Stomach (tissue), 19 donors: Measurements from ENCODE around the gene OSBPL6. TPM values are rescaled to one million over a fixed set of nuclear protein-coding genes. Genes with fewer than 3 reads are reported as not detected.
A peak's percentile ranks its signal among the peaks of the same experiment; 100 is the strongest.
"Not testable (repeated sequence)": the region's sequence is repeated elsewhere in the genome, so short reads cannot be mapped to it uniquely, and the experiment has no call there.

Experiments
- DNase-seq, 2 donors: peaks; one replicate each; pipeline versions ENCODE4 v3.0.0 to v3.0.0-alpha.2; 2013 to 2019
- H3K27ac ChIP-seq, 5 donors: fragments of 200-600 bp in 4 of 5; sonication (generic) in 4 of 5; one replicate each; pipeline ENCODE4 v1.5.1; 2013 to 2019; ENCODE audit warnings: mild to moderate bottlenecking in 1 of 5, moderate library complexity in 1 of 5
- H3K27me3 ChIP-seq, 3 donors: fragments of 200-600 bp; sonication (generic); one replicate each; pipeline ENCODE4 v1.5.1; 2017 to 2019; ENCODE audit warnings: mixed run types in 1 of 3
- H3K36me3 ChIP-seq, 4 donors: fragments of 200-600 bp; sonication (generic); 1 replicate in 3 of 4; 2 replicates in 1 of 4; pipeline ENCODE4 v1.5.1; 2016 to 2019
- H3K4me1 ChIP-seq, 4 donors: fragments of 200-600 bp; sonication (generic); one replicate each; pipeline ENCODE4 v1.5.1; 2016 to 2019
- H3K4me3 ChIP-seq, 4 donors: fragments of 200-600 bp; sonication (generic) in 3 of 4; one replicate each; pipeline ENCODE4 v1.5.1; 2016 to 2019; ENCODE audit warnings: mild to moderate bottlenecking in 1 of 4
- H3K9me3 ChIP-seq, 4 donors: fragments of 200-600 bp; sonication (generic); one replicate each; pipeline ENCODE4 v1.5.1; 2016 to 2019
- EP300 ChIP-seq: sonication (generic); formaldehyde crosslinking; IDR thresholded peaks from one replicate; pipeline ENCODE4 v1.6.1; 2017; ENCODE audit warnings: antibody characterized with exemption
- POLR2A ChIP-seq, 4 donors: fragments of 450-650 bp; IDR thresholded peaks; one replicate each; pipeline ENCODE4 v1.6.1; 2016; ENCODE audit warnings: antibody characterized with exemption in 4 of 4, control low read depth in 2 of 4, mild to moderate bottlenecking in 1 of 4, moderate library complexity in 1 of 4
- POLR2AphosphoS5 ChIP-seq, 3 donors: sonication (generic); formaldehyde crosslinking; IDR thresholded peaks; one replicate each; pipeline ENCODE4 v1.6.1; 2016; ENCODE audit warnings: antibody characterized with exemption in 3 of 3
- WGBS, 5 donors: extraction: QIAGEN DNeasy Blood & Tissue Kit in 3 of 5; methylation state at CpG; one replicate each; pipeline versions ENCODE4 v1.1.5 to v1.1.7; 2013 to 2018; 5-methylcytosine and 5-hydroxymethylcytosine counted together
- intact Hi-C: fragments of 100-400 bp; cut with DNase I; formaldehyde crosslinking; loops from one replicate; pipeline ENCODE4 v1.15.1; 2023; ENCODE audit warnings: low total_unique reads
- long read RNA-seq, 10 donors: transcript quantifications; one replicate each; lab custom pipeline, GENCODE V29; 2026
- polyA plus RNA-seq, 3 donors: library from polyadenylated mRNA; stranded (reverse); fragments of 200-250 nt; gene quantifications; one replicate each; pipeline ENCODE4 v1.2.3, GENCODE V29; 2013
- total RNA-seq, 5 donors: library from RNA; depleted of rRNA; stranded (reverse); fragments of >200 nt; gene quantifications; one replicate each; pipeline versions ENCODE4 v1.1.0 to v1.2.3, GENCODE V29; 2014 to 2016
- TF ChIP-seq, protein P1 (sequence below), 7 experiments: fragments of 450-650 bp in 4 of 7; fragments of 200-600 bp in 3 of 7; sonication (generic) in 3 of 7; IDR thresholded peaks; one replicate each; pipeline ENCODE4 v1.5.1; 2016 to 2019; ENCODE audit warnings: antibody characterized with exemption in 7 of 7, control low read depth in 2 of 7, mild to moderate bottlenecking in 1 of 7
- donor health status: healthy with polysubstance abuse.
- donor health status: Bipolar disorder and iron deficiency.
- donor health status: healthy.

The OSBPL6 gene
- total RNA-seq (10 to 100 TPM in 1 of 5 donors, 1 to 10 TPM in 2, under 1 TPM in 2; 0.29 to 77.6 (median 1.5) TPM), polyA plus RNA-seq (1 to 10 TPM in 1 of 3 donors, under 1 TPM in 2; 0.31 to 1.1 (median 0.85) TPM)
- long read RNA-seq, donor 1: 0 reads
- long read RNA-seq, donor 2: 0 reads
- long read RNA-seq, donor 3: 0 reads
- long read RNA-seq, donor 4: 0 reads
- long read RNA-seq, donor 5: 0 reads
- long read RNA-seq, donor 6: 0 reads
- long read RNA-seq, donor 7: 0 reads
- long read RNA-seq, donor 8: 0 reads
- long read RNA-seq, donor 9: 0 reads
- long read RNA-seq, donor 10: 0 reads

GRCh38 chr2:178193823-178194599 lies at the start of gene OSBPL6:
Gene OSBPL6 (plus strand): TSS chr2:178194512. CDS start chr2:178306185, 111,673 bp downstream.
- DNase-seq: peak; percentile 81 to 95
- Histone ChIP-seq H3K4me3 (peak within 1 kb of the TSS; percentile 85 to 94 (median 90)), H3K27me3 (peaks cover 0 to 31% (median 14%) of the 10 kb centered on the region in 3 donors), H3K27ac (peak within 1 kb of the TSS; percentile 82 to 91 (median 88)), H3K4me1 (peaks cover 0 to 27% (median 21%) of the 10 kb centered on the region in 4 donors), H3K9me3 (no peaks in the 10 kb centered on the region), H3K36me3 (no peaks in the 10 kb centered on the region)
- WGBS, 5 donors: 0 to 1% (median 0%) methylated on average over 35 to 87 of the region's 90 CpGs
- TF ChIP-seq, protein P1, sequence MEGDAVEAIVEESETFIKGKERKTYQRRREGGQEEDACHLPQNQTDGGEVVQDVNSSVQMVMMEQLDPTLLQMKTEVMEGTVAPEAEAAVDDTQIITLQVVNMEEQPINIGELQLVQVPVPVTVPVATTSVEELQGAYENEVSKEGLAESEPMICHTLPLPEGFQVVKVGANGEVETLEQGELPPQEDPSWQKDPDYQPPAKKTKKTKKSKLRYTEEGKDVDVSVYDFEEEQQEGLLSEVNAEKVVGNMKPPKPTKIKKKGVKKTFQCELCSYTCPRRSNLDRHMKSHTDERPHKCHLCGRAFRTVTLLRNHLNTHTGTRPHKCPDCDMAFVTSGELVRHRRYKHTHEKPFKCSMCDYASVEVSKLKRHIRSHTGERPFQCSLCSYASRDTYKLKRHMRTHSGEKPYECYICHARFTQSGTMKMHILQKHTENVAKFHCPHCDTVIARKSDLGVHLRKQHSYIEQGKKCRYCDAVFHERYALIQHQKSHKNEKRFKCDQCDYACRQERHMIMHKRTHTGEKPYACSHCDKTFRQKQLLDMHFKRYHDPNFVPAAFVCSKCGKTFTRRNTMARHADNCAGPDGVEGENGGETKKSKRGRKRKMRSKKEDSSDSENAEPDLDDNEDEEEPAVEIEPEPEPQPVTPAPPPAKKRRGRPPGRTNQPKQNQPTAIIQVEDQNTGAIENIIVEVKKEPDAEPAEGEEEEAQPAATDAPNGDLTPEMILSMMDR (IDR thresholded peaks at IDR 0.05): peak in 2 of 7 experiments; percentile 30 to 46
- TF ChIP-seq POLR2AphosphoS5 (IDR thresholded peaks at IDR 0.05) (peak in 1 of 3 donors; percentile 70), EP300 (no peak)
- intact Hi-C loops: no loop called here

GRCh38 chr2:178152033-178152432 lies 42.3 kb upstream of the OSBPL6 start:
- WGBS, 5 donors: 6 to 21% (median 20%) methylated on average over 3 of the region's 3 CpGs
- no peaks in the 10 kb centered on the region for H3K36me3 ChIP-seq
- peak in 1 of 2 donors; percentile 61 for DNase-seq
- peaks cover 0 to 11% (median 5%) of the 10 kb centered on the region in 4 donors for H3K4me1 ChIP-seq
- peaks cover 0 to 12% (median 0%) of the 10 kb centered on the region in 3 donors for H3K27me3 ChIP-seq
- no peaks in the 10 kb centered on the region for H3K9me3 ChIP-seq
- no peak overlapping the region for H3K4me3 ChIP-seq
- intact Hi-C loops: no loop called here
- no peak overlapping the region for H3K27ac ChIP-seq
- no peak for TF ChIP-seq POLR2AphosphoS5 (IDR thresholded peaks at IDR 0.05)
- no peak for TF ChIP-seq POLR2A (IDR thresholded peaks at IDR 0.05)
- no peak for TF ChIP-seq EP300
- TF ChIP-seq, protein P1 (IDR thresholded peaks at IDR 0.05): no peak

- H3K9me3 ChIP-seq: no peaks in the 10 kb centered on the region
- H3K27ac ChIP-seq: no peak overlapping the region
- intact Hi-C loops: no loop called here
- 47 to 68% (median 55%) methylated on average over 4 of the region's 4 CpGs for WGBS, 5 donors
- H3K4me1 ChIP-seq: peaks cover 0 to 11% (median 5%) of the 10 kb centered on the region in 4 donors
- no peak overlapping the region for H3K4me3 ChIP-seq
- peaks cover 0 to 12% (median 0%) of the 10 kb centered on the region in 3 donors for H3K27me3 ChIP-seq
- DNase-seq: no peak
- no peaks in the 10 kb centered on the region for H3K36me3 ChIP-seq
- TF ChIP-seq, protein P1 (IDR thresholded peaks at IDR 0.05): no peak
- no peak for TF ChIP-seq EP300
- no peak for TF ChIP-seq POLR2A (IDR thresholded peaks at IDR 0.05)
- no peak for TF ChIP-seq POLR2AphosphoS5 (IDR thresholded peaks at IDR 0.05)
Measured at GRCh38 chr2:178152542-178152941, 41.8 kb upstream of the OSBPL6 start.

- no peak for DNase-seq
- intact Hi-C loops: no loop called here
- no peak overlapping the region for H3K27ac ChIP-seq
- no peaks in the 10 kb centered on the region for H3K9me3 ChIP-seq
- TF ChIP-seq, protein P1 (IDR thresholded peaks at IDR 0.05): no peak
- TF ChIP-seq POLR2AphosphoS5 (IDR thresholded peaks at IDR 0.05) (no peak), EP300 (no peak), POLR2A (IDR thresholded peaks at IDR 0.05) (no peak)
- peaks cover 0 to 8% (median 0%) of the 10 kb centered on the region in 3 donors for H3K27me3 ChIP-seq
- no peak overlapping the region for H3K4me3 ChIP-seq
- WGBS, 5 donors: 0 to 37% (median 16%) methylated on average over 1 of the region's 1 CpG
- H3K4me1 ChIP-seq: peaks cover 0 to 11% (median 5%) of the 10 kb centered on the region in 4 donors
- H3K36me3 ChIP-seq: no peaks in the 10 kb centered on the region
Measured at GRCh38 chr2:178152977-178153376, 41.3 kb upstream of the OSBPL6 start.

DNA sequence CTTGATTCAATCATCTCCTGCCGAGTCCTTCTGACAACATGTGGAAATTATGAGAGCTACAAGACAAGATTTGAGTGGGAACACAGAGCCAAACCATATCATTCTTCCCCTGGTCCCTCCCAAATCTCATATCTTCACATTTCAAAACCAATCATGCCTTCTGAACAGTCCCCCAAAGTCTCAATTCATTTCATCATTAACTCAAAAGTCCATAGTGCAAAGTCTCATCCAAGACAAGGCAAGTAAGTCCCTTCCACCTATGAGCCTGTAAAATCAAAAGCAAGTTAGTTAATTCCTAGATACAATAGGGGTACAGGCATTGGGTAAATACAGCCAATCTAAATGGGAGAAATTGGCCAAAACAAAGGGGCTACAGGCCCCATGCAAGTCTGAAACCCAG lies 40.4 kb upstream of the OSBPL6 start:
- H3K27me3 ChIP-seq, H3K36me3 ChIP-seq, H3K9me3 ChIP-seq, DNase-seq, intact Hi-C loops, H3K4me3 ChIP-seq, H3K27ac ChIP-seq: not testable (repeated sequence)
- peaks cover 0 to 11% (median 5%) of the 10 kb centered on the region in 4 donors for H3K4me1 ChIP-seq
- 67 to 88% (median 82%) methylated on average over 1 of the region's 1 CpG for WGBS, 5 donors
